T-helper 2 cell treated with Interferon-gamma antibody and Interleukin-4, amounts not matched to agents 5 μg/mL and 100 μg/mL, for 36 hours (primary cell): Measurements from ENCODE around the gene NPC2.
A peak's percentile ranks its signal among the peaks of the same experiment; 100 is the strongest.

Experiments
- DNase-seq: peaks from one replicate; pipeline ENCODE4 v3.0.0; 2021; ENCODE audit warnings: low spot score
- H3K27ac Mint-ChIP-seq: one replicate; pipeline ENCODE4 v1.8.0; 2021; ENCODE audit warnings: mild to moderate bottlenecking, mixed read lengths
- H3K27me3 Mint-ChIP-seq: one replicate; pipeline ENCODE4 v1.8.0; 2021; ENCODE audit warnings: low read depth, mixed read lengths
- H3K36me3 Mint-ChIP-seq: one replicate; pipeline ENCODE4 v1.8.0; 2021; ENCODE audit warnings: low read depth, mixed read lengths
- H3K4me1 Mint-ChIP-seq: one replicate; pipeline ENCODE4 v1.8.0; 2021; ENCODE audit warnings: low read depth, mixed read lengths
- H3K4me3 Mint-ChIP-seq: one replicate; pipeline ENCODE4 v1.8.0; 2022; ENCODE audit warnings: mild to moderate bottlenecking, moderate library complexity, mixed read lengths
- H3K9me3 Mint-ChIP-seq: one replicate; pipeline ENCODE4 v1.8.0; 2021; ENCODE audit warnings: mixed read lengths

Gene NPC2

GRCh38 chr14:74478996-74479635 lies 14.0 kb downstream of the NPC2 start:
- no peak for DNase-seq
- Mint-ChIP-seq H3K27ac (no peak overlapping the region), H3K4me1 (no peaks in the 10 kb centered on the region), H3K4me3 (no peak overlapping the region), H3K27me3 (no peaks in the 10 kb centered on the region), H3K36me3 (peaks cover 6% of the 10 kb centered on the region), H3K9me3 (no peaks in the 10 kb centered on the region)

GRCh38 chr14:74476607-74477006 lies 16.5 kb downstream of the NPC2 start:
- DNase-seq = no peak
- Mint-ChIP-seq H3K36me3 (no peaks in the 10 kb centered on the region), H3K4me3 (no peak overlapping the region), H3K27ac (no peak overlapping the region), H3K4me1 (no peaks in the 10 kb centered on the region), H3K27me3 (no peaks in the 10 kb centered on the region), H3K9me3 (no peaks in the 10 kb centered on the region)

DNA sequence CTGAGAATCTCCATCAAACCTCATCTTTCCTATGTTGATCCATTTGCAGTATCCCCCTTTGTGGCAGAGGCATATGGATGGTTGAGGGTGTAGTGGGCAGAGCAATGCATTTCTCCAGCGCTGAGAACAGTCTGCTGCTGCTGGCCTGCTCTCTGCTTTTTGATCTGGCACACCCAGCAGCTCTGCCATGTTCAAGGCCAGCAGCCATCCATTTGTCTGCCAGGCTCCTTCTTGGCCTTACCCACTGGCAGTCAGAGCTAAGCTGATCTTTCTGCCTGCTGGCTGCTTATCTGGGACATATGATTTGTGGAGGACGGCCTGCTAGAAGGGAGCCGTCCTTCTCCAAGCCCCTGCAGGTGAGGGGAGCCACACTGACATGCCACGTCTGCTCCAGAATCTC lies 17.0 kb downstream of the NPC2 start:
- Mint-ChIP-seq H3K4me3 (no peak overlapping the region), H3K27ac (no peak overlapping the region), H3K4me1 (no peaks in the 10 kb centered on the region), H3K9me3 (no peaks in the 10 kb centered on the region), H3K27me3 (no peaks in the 10 kb centered on the region), H3K36me3 (no peaks in the 10 kb centered on the region)
- DNase-seq = no peak

GRCh38 chr14:74475678-74476077 lies 17.4 kb downstream of the NPC2 start:
- H3K4me1 Mint-ChIP-seq = no peaks in the 10 kb centered on the region
- H3K36me3 Mint-ChIP-seq = no peaks in the 10 kb centered on the region

DNA sequence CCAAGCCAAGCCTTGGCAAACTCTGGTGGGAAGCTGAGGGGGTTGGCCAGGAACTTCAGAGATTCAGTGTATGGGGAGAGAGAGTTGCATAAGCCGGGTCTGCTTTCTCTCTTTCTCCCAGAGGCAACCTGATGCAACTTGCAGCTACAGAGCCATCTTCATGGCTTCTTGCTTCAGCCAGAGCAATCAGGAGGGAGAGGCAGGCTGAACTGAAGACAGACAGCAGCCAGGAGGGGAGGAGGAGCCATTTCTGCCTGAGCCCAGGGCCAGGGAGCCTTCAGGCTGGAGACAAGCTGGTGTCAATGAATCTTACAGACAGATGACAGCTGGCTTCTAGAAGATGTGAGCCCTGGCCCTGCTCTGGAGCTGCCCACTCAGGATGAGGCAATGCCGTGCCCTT lies 18.7 kb downstream of the NPC2 start:
- no peak for DNase-seq
- Mint-ChIP-seq H3K27ac (no peak overlapping the region), H3K36me3 (no peaks in the 10 kb centered on the region)

More at GRCh38 chr14:74475678-74476077, 17.4 kb downstream of the NPC2 start:
- Mint-ChIP-seq H3K27me3 (no peaks in the 10 kb centered on the region), H3K27ac (no peak overlapping the region), H3K4me3 (no peak overlapping the region), H3K9me3 (no peaks in the 10 kb centered on the region)
- DNase-seq = no peak

DNA sequence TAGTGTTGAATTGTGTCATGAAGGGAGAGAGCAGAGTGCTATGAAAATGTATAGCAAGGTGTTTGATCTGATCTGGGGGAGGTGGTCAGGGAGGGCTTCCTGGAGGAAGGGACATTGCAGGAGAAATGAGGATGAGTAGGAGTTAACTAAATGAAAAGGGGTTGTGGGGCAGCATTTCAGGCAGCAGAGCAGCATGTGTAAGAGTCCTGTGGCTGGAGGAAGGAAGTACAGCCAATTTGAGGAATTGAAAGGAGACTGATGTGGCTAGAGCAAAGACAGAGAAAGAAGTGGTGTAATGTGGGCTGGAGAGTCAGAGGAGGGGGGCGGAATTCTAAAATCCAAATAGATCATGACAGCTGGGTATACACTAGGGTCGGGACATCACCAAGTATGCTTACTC lies 20.5 kb downstream of the NPC2 start:
- no peak overlapping the region for H3K4me3 Mint-ChIP-seq
- no peak for DNase-seq
- H3K27ac Mint-ChIP-seq = no peak overlapping the region
- no peaks in the 10 kb centered on the region for H3K36me3 Mint-ChIP-seq
- no peaks in the 10 kb centered on the region for H3K4me1 Mint-ChIP-seq
- no peaks in the 10 kb centered on the region for H3K27me3 Mint-ChIP-seq
- no peaks in the 10 kb centered on the region for H3K9me3 Mint-ChIP-seq

More for the DNA sequence above, 18.7 kb downstream of the NPC2 start:
- no peaks in the 10 kb centered on the region for H3K4me1 Mint-ChIP-seq
- no peaks in the 10 kb centered on the region for H3K9me3 Mint-ChIP-seq
- no peaks in the 10 kb centered on the region for H3K27me3 Mint-ChIP-seq
- H3K4me3 Mint-ChIP-seq = no peak overlapping the region

GRCh38 chr14:74469548-74470518 lies 23.3 kb downstream of the NPC2 start:
- no peaks in the 10 kb centered on the region for H3K27me3 Mint-ChIP-seq
- no peak overlapping the region for H3K27ac Mint-ChIP-seq
- H3K9me3 Mint-ChIP-seq = no peaks in the 10 kb centered on the region
- H3K4me1 Mint-ChIP-seq = no peaks in the 10 kb centered on the region
- no peaks in the 10 kb centered on the region for H3K36me3 Mint-ChIP-seq
- no peak overlapping the region for H3K4me3 Mint-ChIP-seq
- no peak for DNase-seq

- Mint-ChIP-seq H3K36me3 (no peaks in the 10 kb centered on the region), H3K9me3 (no peaks in the 10 kb centered on the region), H3K4me3 (no peak overlapping the region), H3K27ac (no peak overlapping the region), H3K27me3 (no peaks in the 10 kb centered on the region), H3K4me1 (no peaks in the 10 kb centered on the region)
- DNase-seq = no peak
These were observed 24.6 kb downstream of the NPC2 start for GRCh38 chr14:74468513-74468912.

GRCh38 chr14:74465335-74465734 lies 27.8 kb downstream of the NPC2 start:
- Mint-ChIP-seq H3K27me3 (peaks cover 4% of the 10 kb centered on the region), H3K9me3 (no peaks in the 10 kb centered on the region), H3K4me3 (no peak overlapping the region), H3K4me1 (no peaks in the 10 kb centered on the region), H3K36me3 (no peaks in the 10 kb centered on the region), H3K27ac (no peak overlapping the region)
- DNase-seq = no peak

- Mint-ChIP-seq H3K27me3 (peaks cover 4% of the 10 kb centered on the region), H3K27ac (no peak overlapping the region), H3K36me3 (no peaks in the 10 kb centered on the region), H3K9me3 (no peaks in the 10 kb centered on the region), H3K4me1 (no peaks in the 10 kb centered on the region), H3K4me3 (no peak overlapping the region)
- DNase-seq = no peak
These were observed 28.3 kb downstream of the NPC2 start for GRCh38 chr14:74464785-74465184.

DNA sequence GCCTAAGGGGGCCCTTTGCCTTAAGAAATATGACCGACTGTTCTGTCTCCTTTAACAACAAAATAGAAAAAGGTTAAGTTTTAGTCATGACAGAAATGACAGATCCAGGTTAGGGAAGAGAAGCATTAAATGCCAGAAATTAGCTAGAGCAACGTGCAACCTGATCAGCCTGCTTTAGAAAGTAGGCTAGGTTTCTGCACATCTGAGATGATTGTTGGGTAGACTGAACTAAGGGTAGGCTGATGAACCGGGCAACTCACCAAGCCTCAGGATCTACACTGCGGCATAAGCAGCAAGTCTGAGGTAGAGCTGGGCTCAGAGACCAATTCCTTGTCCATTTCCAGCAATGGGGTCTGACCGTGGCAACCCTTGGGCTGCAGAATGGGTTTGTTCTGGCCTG lies 29.4 kb downstream of the NPC2 start:
- DNase-seq = no peak
- Mint-ChIP-seq H3K9me3 (no peaks in the 10 kb centered on the region), H3K27ac (no peak overlapping the region), H3K4me1 (no peaks in the 10 kb centered on the region), H3K36me3 (no peaks in the 10 kb centered on the region), H3K27me3 (peaks cover 4% of the 10 kb centered on the region), H3K4me3 (no peak overlapping the region)

- no peak for DNase-seq
- Mint-ChIP-seq H3K27ac (no peak overlapping the region), H3K9me3 (no peaks in the 10 kb centered on the region), H3K4me3 (no peak overlapping the region), H3K36me3 (no peaks in the 10 kb centered on the region), H3K4me1 (no peaks in the 10 kb centered on the region), H3K27me3 (peaks cover 4% of the 10 kb centered on the region)
These were observed 30.1 kb downstream of the NPC2 start for GRCh38 chr14:74462993-74463392.

- Mint-ChIP-seq H3K4me3 (no peak overlapping the region), H3K4me1 (no peaks in the 10 kb centered on the region), H3K27me3 (peaks cover 4% of the 10 kb centered on the region), H3K36me3 (no peaks in the 10 kb centered on the region), H3K27ac (no peak overlapping the region), H3K9me3 (no peaks in the 10 kb centered on the region)
- no peak for DNase-seq
These were observed 33.1 kb downstream of the NPC2 start for GRCh38 chr14:74459976-74460375.

DNA sequence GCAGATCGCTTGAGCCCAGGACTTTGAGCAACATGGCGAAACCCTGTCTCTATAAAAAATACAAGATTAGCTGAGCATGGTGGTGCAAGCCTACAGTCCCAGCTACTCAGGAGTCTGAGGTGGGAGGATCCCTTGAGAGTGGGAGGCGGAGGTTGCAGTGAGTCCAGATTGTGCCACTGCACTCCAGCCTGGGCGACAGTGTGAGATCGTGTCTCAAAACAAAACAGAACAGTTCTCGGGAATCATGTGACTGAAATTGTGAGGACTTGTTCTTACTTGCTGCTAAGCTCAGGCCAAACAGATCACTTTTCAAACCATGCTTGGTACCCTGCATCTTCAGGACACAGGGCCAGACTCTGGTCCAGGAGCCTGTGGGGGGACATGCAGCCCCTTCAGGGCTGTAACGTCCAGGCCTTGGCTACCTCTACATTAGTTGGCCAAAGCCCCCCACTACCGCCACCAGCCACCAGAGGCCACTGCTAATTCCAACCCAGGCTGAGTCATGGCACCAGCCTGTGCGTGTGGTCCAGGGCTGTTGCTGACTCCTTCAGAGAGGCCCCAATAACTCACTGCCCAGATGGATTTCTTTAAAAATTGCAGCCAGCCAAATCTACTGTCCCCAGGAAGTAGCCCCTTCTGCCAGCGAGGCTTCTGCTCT lies 33.7 kb downstream of the NPC2 start:
- Mint-ChIP-seq H3K4me3 (no peak overlapping the region), H3K27ac (no peak overlapping the region), H3K9me3 (no peaks in the 10 kb centered on the region), H3K36me3 (no peaks in the 10 kb centered on the region), H3K4me1 (no peaks in the 10 kb centered on the region), H3K27me3 (peaks cover 4% of the 10 kb centered on the region)
- DNase-seq = peak; percentile 15
